ENCODE measurements around the gene PRPF8.
A peak's percentile ranks its signal among the peaks of the same experiment; 100 is the strongest.
"Not testable (repeated sequence)": the region's sequence is repeated elsewhere in the genome, so short reads cannot be mapped to it uniquely, and the experiment has no call there.

The PRPF8 gene

GRCh38 chr17:1684378-1685189, at the start of gene PRPF8:
PRPF8 (minus strand) TSS chr17:1684867; CDS start chr17:1684571, 296 bp downstream.
- peak; percentile 84 for DNase-seq (ENCODE audit: low read depth, low spot score)

GRCh38 chr17:1733759-1734158, 49.1 kb upstream of the PRPF8 start:
- no peak for DNase-seq (ENCODE audit: low read depth, low spot score)

GRCh38 chr17:1732833-1733321, 48.2 kb upstream of the PRPF8 start:
- DNase-seq (ENCODE audit: low read depth, low spot score), result no peak

- no peak for DNase-seq (ENCODE audit: low read depth, low spot score)
Observed at GRCh38 chr17:1732241-1732832, 47.7 kb upstream of the PRPF8 start.

- DNase-seq (ENCODE audit: low read depth, low spot score), result no peak
Observed at GRCh38 chr17:1731194-1731506, 46.5 kb upstream of the PRPF8 start.

- DNase-seq (ENCODE audit: low read depth, low spot score), result no peak
Observed at GRCh38 chr17:1730326-1731193, 45.9 kb upstream of the PRPF8 start.

GRCh38 chr17:1729966-1730325, 45.3 kb upstream of the PRPF8 start:
- no peak for DNase-seq (ENCODE audit: low read depth, low spot score)

GRCh38 chr17:1727876-1728630, 43.4 kb upstream of the PRPF8 start:
- no peak for DNase-seq (ENCODE audit: low read depth, low spot score)

- no peak for DNase-seq (ENCODE audit: low read depth, low spot score)
Observed at GRCh38 chr17:1727258-1727789, 42.7 kb upstream of the PRPF8 start.

- DNase-seq (ENCODE audit: low read depth, low spot score), result no peak
Observed at GRCh38 chr17:1726626-1727257, 42.1 kb upstream of the PRPF8 start.

- DNase-seq (ENCODE audit: low read depth, low spot score), result no peak
Observed at GRCh38 chr17:1725642-1726511, 41.2 kb upstream of the PRPF8 start.

GRCh38 chr17:1724869-1725641, 40.4 kb upstream of the PRPF8 start:
- DNase-seq (ENCODE audit: low read depth, low spot score), result no peak

GRCh38 chr17:1724351-1724868, 39.7 kb upstream of the PRPF8 start, which contains the start of gene WDR81:
WDR81 (plus strand) TSS chr17:1724704; CDS start chr17:1724960, 256 bp downstream.
- no peak for DNase-seq (ENCODE audit: low read depth, low spot score)

- not testable (repeated sequence) for DNase-seq (ENCODE audit: low read depth, low spot score)
Observed at GRCh38 chr17:1722022-1722421, 37.4 kb upstream of the PRPF8 start.

- no peak for DNase-seq (ENCODE audit: low read depth, low spot score)
Observed at GRCh38 chr17:1720856-1721386, 36.3 kb upstream of the PRPF8 start.

- DNase-seq (ENCODE audit: low read depth, low spot score), result no peak
Observed at GRCh38 chr17:1718362-1719165, 33.9 kb upstream of the PRPF8 start.

GRCh38 chr17:1716912-1717695, 32.4 kb upstream of the PRPF8 start:
- peak; percentile 100 for DNase-seq (ENCODE audit: low read depth, low spot score)

Data from iPS DF 19.7 (cell line).